ENCODE data around the gene GCGR.
A peak's percentile ranks its signal among the peaks of the same experiment; 100 is the strongest.

Gene GCGR

DNA sequence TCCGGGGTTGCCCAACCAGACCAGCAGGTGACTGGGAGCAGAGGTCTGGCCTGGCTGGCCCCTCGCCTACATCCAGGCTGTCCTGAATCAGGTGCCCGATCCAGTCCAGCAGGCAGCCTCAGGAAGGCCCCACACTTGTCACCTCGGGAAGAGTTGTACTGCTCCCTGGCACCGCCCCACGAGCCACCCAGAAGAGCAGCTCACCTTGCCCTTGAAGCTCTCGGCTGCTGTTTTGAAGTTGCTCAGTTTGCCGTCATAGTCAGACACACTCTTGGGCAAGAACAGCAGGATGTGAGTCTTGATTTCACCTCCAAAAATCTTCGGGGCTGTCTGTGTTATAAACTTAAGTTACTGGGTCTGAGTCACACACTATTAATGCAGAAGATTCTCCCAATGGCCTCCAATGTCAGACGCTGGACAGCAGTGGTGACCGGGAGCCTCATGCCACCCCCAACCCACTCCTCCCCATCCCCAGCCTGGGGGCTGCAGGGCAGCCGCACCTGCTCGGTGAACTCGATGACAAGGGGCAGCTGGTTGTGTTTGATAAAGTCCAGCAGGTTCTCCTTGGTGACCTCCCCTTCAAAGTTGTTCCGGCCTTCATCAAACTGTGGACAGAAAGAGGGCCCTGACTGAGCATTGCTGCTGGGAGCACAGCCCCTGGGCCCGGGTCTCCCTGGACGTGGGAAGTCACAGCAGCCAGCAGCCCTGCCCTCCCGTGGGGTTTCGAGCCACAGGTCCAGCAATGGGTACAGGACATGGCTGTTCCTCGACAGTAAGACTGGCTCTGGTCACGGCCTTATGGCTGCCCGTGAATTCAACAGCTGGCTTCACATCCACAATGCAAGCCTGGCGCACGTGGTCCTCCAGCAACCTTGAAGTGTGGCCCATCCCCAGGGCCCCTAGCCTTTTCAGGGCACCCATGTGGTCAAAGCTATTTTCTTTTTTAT, 43.1 kb downstream of the GCGR start:
- no peak for DNase-seq
- ATAC-seq, result no peak

DNA sequence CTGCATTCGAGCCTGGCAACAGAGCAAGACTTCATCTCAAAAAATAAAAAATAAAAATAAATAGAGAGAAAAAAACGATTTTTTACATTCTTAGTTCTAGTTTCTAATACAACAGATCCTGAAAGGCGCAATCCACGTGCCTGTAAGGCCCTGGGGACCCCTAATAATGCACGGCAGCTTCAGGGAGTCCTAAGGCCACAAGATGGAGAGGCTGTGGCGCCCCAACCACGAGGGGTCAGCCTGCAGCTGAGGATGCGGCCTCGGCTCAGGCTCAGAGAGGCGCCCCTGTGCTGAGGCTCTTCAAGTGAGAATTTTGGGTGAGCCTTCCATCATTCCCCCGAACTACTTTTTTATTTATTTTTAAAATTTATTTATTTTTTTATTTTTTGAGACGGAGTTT, 45.5 kb downstream of the GCGR start:
- no peak for DNase-seq
- no peak for ATAC-seq

DNA sequence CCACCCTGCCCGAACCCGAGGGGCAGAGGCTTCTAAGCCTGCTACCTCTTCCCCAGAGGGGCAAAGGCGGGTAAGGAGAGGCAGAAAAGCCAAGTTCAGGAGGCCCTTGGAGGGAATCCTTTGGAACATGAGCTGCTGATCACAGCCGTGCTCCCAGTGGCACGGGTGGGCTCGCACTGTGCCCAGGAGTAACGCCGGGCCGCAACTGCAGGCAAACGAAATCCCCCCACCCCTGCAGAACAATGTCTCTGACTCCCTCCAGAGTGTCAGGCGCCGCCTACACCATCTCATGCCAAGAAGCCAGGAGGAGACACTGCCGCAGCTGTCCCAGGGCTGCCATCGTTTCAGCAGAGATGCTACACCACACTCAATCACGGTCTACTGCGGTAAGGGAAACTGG, 47.5 kb downstream of the GCGR start:
- ATAC-seq (no peak), DNase-seq (no peak)

DNA sequence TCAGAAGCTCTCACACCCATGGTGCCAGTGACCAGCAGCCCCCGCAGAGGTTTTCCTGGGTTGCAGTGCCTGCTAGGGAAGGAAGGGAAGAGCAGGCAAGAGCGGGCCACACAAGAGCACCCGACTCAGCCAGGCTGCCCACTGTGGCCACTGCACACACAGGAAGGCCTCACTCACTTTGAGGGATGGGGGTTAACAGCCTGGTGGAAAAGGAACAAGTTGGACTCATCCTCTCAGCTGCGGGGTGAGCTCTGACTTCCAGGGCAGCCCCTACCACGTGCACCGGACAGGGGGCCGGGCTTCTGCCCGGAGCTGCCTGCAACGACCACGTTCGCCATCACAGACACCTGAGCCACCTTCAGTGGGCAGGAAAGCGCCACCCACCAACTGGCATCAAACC, 48.3 kb downstream of the GCGR start:
- ATAC-seq, result no peak
- no peak for DNase-seq

DNA sequence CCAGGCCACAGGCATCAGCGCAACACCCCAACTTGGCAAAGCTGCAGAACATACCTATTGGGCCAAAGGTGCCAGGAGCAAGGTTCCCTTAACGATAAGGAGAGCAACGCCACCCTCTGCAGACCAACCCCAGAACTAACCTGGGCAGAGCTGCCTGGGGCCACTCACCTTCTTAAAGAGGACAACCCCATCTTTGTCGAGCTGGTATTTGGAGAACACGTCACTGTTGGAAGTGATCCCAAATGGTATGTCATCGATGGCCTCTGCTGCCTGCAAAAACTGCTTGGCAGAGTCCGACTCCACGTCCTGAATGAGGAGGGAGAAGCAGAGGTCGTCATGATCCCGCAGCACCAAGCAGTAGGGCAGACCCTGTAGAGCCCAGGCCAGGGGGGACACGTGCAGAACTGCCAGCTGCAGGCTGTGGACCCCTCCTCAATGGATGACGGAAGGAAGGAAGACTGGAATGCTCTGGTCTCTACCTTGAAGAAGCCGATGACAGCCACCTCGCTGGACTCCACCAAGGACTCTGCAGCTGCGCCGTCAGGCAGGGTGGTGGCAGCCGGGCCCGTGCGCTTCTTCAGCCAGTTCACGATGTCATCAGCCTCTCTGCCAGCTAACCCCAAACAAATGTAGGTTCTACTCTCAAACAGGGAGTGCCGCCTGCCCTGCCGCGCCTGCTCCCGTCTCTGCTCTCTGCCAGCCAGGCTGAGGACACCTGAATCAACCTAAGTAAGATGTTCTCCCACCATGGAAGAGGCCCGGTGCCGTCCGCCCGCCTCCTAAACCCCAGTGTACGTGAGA, 51.2 kb downstream of the GCGR start:
- DNase-seq (no peak), ATAC-seq (no peak)

DNA sequence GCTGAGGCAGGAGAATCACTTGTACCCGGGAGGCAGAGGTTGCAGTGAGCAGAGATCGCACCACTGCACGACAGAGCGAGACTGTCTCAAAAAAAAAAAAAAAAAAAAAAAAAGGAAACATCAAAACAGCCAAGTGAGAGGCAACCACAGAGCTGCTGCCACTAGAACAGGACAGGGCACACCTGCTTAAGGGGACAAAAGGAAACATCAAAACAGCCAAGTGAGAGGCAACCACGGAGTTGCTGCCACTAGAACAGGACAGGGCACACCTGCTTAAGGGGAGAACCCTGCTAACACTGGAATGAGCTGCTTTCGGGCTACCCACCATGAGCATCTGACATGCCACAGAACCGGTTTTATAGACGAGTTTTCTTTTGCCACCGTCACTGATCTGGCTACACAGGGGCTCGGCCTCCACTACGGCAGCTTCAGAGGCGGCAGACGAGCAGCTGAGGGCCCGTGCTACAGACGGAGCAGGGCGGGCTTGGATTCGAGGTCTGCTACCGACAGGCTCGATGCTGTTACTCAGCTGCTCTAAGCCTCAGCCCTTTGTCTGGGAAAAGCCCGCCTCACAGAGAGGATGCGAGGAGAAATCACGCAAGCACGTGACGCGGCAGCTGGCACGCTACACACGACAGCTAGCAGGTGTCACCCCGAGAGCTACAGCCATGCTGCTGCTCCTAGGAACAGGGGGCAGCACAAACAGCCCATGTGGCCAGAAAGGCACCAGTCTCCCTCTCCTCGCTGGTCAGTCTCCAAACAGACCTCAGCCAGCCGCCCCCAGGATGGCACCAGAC, 54.4 kb downstream of the GCGR start:
- DNase-seq, result no peak
- ATAC-seq, result no peak

DNA sequence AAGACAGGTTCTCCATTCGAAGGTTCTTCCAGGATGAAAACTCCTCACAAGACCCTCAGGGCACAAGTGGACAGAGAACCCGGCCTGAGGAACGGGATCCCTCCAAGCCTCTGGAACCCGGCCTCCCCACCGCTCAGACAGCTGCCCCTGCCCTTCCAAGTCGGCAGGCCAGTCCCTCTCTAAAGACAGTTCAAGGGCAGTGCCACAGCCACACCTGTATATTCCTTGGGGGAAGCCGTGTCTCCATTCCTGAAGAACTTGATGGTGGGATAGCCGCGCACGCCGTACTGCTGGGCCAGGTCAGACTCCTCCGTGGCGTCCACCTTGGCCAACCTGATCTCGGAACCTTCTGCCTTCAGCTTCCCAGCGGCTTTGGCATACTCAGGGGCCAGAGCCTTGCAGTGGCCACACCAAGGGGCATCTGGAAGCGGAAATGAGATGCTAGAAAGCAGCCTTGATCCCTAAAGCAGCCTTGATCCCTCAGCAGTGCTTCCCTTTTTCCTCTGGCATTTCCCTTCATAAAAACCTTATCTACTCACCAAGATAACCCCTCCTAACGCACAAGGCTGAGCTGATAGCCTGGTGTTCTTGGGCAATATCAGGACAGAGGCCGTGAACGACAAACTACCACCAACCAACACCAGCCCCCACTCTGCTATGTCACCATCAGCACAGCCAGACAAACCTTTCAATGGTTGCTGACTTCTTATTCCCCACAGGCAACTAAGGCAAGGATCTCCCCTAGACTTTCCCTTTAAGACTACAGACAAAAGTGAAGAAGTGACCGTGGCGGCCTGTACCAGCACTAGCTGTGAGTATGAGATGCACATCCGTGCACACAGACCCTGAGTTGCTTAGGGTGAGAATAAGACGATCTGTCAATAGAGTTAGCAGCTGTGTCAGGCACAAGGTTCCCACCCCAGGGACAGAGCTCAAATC, 55.3 kb downstream of the GCGR start:
- DNase-seq (no peak), ATAC-seq (no peak)

DNA sequence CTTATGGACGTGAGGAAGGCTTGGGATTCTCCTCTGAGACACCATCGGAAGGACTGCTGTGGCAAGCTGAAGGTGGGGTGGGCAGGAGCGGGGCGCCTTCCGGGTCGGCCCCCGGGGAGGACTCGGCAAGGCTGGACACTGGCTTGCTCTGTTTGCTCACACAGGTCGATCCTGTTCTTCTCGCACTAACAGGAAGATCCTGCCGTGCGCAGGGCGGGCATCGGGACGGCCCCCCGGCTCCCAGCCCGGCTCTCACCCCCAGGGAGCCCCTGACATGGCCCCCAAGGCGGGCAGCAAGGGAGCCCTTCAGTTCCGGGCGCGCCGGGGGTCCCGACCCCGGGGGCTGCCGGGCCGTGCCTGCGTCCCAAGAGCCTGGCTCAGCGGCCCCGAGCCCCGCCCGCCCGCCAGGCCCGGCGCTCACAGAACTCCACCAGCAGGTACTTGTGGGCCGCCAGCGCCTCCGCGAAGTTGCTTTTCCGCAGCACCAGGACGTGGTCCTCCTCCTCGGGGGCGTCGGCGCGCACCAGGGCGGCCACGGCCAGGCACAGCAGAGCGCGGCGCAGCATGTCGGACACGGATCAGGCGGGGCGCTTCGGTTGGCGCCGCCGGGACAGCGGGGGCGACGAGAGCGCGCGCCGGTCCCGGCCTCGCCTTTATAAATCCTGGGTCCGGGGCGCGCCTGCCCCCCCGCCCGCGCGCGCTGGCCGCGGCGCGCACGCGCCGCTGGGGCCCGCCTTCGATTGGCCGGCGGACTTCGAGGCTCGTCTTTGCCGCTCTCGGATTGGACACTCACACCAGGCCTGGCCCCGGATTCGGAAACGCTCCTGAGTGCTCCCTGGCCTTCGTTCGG, 56.2 kb downstream of the GCGR start, which contains the start of gene P4HB:
P4HB (minus strand) TSS at position 630 of the 850 bp plus-strand sequence; CDS start at position 566, 64 bp downstream.
- no peak for ATAC-seq
- DNase-seq, result peak; percentile 97

DNA sequence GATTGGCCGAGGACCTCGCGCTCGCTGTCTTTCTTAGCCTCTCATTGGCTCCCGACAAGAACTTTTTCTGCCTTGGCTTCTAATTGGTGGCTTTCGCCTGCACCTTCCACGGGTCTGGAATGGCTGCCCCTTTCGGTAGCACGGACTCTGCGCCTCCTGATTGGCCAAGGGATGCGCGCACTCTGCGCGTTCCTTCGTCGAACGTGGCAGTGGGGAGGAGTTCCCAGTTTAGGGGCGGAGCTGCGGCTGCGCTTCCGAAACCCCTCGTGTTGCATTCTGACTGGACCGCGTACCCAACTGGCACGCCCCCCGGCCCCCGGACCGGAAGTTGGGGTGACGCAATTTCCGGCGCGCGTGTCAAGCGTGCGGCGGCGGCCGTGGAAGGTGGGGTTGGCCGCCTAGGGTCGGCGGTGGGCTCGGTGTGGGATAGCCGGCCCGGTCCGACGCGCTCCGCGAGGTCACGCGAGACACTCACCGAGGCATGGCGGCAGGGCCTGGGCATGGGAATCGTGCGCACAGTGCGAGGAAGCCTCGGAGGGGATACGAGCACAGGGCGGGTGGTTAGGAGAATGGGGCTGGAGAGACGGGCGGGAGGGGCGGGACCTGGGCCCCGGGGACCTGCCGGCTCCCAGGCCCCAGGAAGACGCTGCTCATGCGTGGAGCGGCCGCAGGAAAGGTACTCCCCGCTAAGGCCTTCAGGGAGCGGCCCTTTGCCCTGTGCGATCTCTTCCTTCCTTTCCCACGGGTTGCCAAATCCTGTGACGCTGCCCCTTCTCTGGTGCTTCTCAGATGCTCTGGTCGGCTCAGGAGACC, 57.0 kb downstream of the GCGR start:
- ATAC-seq, result peak; percentile 91

DNA sequence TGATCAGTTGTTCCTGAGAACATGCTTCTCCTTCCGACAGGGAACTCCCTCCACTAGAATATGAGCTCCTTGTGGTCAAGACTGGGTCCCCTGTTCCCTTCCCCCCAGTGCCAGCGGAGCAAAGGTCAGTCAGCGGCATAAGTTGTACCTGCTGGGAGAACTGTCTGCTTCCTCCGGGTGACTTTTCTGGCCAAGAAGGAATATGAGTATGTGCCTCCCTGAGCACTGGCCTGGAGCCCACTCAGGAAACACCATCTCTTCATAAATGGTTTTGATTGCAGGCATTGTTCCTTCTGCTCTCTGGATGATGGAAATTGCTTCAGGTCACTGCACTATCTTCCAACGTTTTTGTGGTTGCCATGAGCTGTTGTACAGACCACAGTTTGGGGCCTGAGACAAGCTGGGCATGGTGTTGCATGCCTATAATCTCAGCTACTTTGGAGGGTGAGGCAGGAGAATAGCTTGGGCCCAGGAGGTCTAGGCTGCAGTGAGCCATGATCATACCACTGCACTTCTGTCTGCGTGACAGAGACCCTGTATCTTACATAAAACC, 59.2 kb downstream of the GCGR start:
- no peak for ATAC-seq
- DNase-seq, result no peak

More for the DNA sequence above, 57.0 kb downstream of the GCGR start:
- DNase-seq, result peak; percentile 99

Measured in stimulated activated naive CD8-positive, alpha-beta T cell treated with anti-CD3 and anti-CD28 coated beads, Interleukin-15, Interleukin-2, amounts not matched to agents 100 U/mL and 50 U/mL, for 24 hours (primary cell).